Stimulated activated CD4-positive, alpha-beta T cell treated with anti-CD3 and anti-CD28 coated beads, Interleukin-1b, Interleukin-23, amount 100 ng/mL, for 48 hours (primary cell): ENCODE results near the gene ANO2.

Experiments used
- DNase-seq: peaks from one replicate; pipeline ENCODE4 v3.0.0-alpha.2; 2020

ANO2 gene

GRCh38 chr12:5612556-5613410 is 332.3 kb downstream of the ANO2 start:
- no peak for DNase-seq

- DNase-seq, result no peak
Measured at GRCh38 chr12:5611162-5611561, 333.9 kb downstream of the ANO2 start.

GRCh38 chr12:5599378-5599777 is 345.7 kb downstream of the ANO2 start:
- no peak for DNase-seq

- no peak for DNase-seq
Measured at GRCh38 chr12:5593998-5594397, 351.1 kb downstream of the ANO2 start.

- DNase-seq, result no peak
Measured at GRCh38 chr12:5593086-5593485, 352.0 kb downstream of the ANO2 start.

GRCh38 chr12:5592310-5592709 is 352.7 kb downstream of the ANO2 start:
- no peak for DNase-seq

- no peak for DNase-seq
Measured at GRCh38 chr12:5590316-5590715, 354.7 kb downstream of the ANO2 start.

- DNase-seq, result no peak
Measured at GRCh38 chr12:5589054-5589453, 356.0 kb downstream of the ANO2 start.

GRCh38 chr12:5588591-5588990 is 356.5 kb downstream of the ANO2 start:
- no peak for DNase-seq

- DNase-seq, result no peak
Measured at GRCh38 chr12:5588176-5588575, 356.9 kb downstream of the ANO2 start.

- no peak for DNase-seq
Measured at GRCh38 chr12:5587711-5588121, 357.3 kb downstream of the ANO2 start.

- no peak for DNase-seq
Measured at GRCh38 chr12:5586201-5586600, 358.9 kb downstream of the ANO2 start.

- no peak for DNase-seq
Measured at GRCh38 chr12:5585178-5585577, 359.9 kb downstream of the ANO2 start.

- no peak for DNase-seq
Measured at GRCh38 chr12:5584412-5585175, 360.5 kb downstream of the ANO2 start.

GRCh38 chr12:5582541-5582940 is 362.5 kb downstream of the ANO2 start:
- no peak for DNase-seq

GRCh38 chr12:5582018-5582417 is 363.0 kb downstream of the ANO2 start:
- DNase-seq, result no peak

- no peak for DNase-seq
Measured at GRCh38 chr12:5581616-5582015, 363.4 kb downstream of the ANO2 start.

GRCh38 chr12:5581019-5581418 is 364.0 kb downstream of the ANO2 start:
- no peak for DNase-seq

- DNase-seq, result no peak
Measured at GRCh38 chr12:5578775-5579174, 366.3 kb downstream of the ANO2 start.

GRCh38 chr12:5577741-5578140 is 367.3 kb downstream of the ANO2 start:
- no peak for DNase-seq

- DNase-seq, result no peak
Measured at GRCh38 chr12:5577211-5577612, 367.8 kb downstream of the ANO2 start.

- no peak for DNase-seq
Measured at GRCh38 chr12:5575987-5576386, 369.1 kb downstream of the ANO2 start.

GRCh38 chr12:5575232-5575631 is 369.8 kb downstream of the ANO2 start:
- DNase-seq, result no peak

GRCh38 chr12:5573390-5573789 is 371.7 kb downstream of the ANO2 start:
- no peak for DNase-seq
